Endothelial cell of umbilical vein (primary cell): ENCODE measurements around the gene TMC1.

ENCODE experiments used
- CTCF ChIP-seq, 2 donors: IDR thresholded peaks; 1 replicate in 1 of 2; 2 replicates in 1 of 2; pipeline ENCODE4 v1.5.1; 2011; ENCODE audit warnings: low read length in 2 of 2, mild to moderate bottlenecking in 2 of 2, moderate library complexity in 2 of 2, control low read depth in 1 of 2, inconsistent platforms in 1 of 2, low read depth in 1 of 2; ENCODE audit not compliant: insufficient read depth in 1 of 2; ENCODE audit errors: extremely low read depth in 1 of 2
- FOS ChIP-seq: IDR thresholded peaks from 2 replicates; pipeline ENCODE4 v1.6.1; 2011; ENCODE audit warnings: mild to moderate bottlenecking, low read length, moderate library complexity, borderline replicate concordance; ENCODE audit not compliant: insufficient read depth
- POLR2A ChIP-seq: IDR thresholded peaks from 2 replicates; pipeline ENCODE4 v1.6.1; 2012; ENCODE audit warnings: low read depth, mild to moderate bottlenecking, control low read depth, low read length

GRCh38 chr9:72599874-72600534 is 78.6 kb downstream of the TMC1 start:
- TF ChIP-seq CTCF (IDR thresholded peaks at IDR 0.05; ENCODE audit: extremely low read depth in 1 of 2, insufficient read depth in 1 of 2, low read depth in 1 of 2, low read length in 2 of 2) (no peak), POLR2A (no peak), FOS (no peak)
